Measurements from ENCODE around the gene DFFB.

DNA sequence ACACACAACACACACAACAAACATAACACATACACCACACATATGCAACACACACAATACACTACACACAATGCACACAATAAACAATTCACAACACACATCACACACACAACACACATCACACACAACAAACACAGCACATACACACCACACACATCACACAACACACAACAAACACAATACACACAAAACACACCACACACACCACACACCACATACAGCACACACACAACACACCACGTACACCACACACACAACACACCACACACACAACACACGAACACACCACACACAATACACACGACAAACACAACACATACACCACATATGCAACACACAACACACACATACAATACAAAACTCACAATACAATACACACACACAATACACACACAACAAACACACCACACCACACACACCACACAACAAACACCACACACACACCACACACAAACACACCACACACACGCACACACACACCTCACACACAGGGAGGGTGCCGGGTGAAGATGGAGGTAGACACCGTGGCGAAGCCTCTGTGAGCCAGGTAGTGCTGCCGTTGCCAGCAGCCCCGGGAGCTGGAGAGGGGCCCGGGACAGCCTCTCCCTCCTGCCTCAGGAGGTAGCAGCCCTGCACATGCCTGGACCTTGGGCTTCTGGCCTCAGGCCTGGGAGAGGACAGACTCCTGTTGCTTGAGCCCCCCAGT, 73.2 kb downstream of the DFFB start:
- TF ChIP-seq ZBED1 (IDR thresholded peaks at IDR 0.05) (no peak), ZNF77 (CRISPR knock-in tag; IDR thresholded peaks at IDR 0.05) (no peak), RFX7 (CRISPR knock-in tag; IDR thresholded peaks at IDR 0.05) (no peak), ZNF239 (CRISPR knock-in tag; IDR thresholded peaks at IDR 0.05) (no peak), NRF1 (conservative IDR thresholded peaks at IDR 0.05 in 1 of 2, IDR thresholded peaks at IDR 0.05 in 1 of 2) (no peak)
- TF ChIP-seq, protein P1, sequence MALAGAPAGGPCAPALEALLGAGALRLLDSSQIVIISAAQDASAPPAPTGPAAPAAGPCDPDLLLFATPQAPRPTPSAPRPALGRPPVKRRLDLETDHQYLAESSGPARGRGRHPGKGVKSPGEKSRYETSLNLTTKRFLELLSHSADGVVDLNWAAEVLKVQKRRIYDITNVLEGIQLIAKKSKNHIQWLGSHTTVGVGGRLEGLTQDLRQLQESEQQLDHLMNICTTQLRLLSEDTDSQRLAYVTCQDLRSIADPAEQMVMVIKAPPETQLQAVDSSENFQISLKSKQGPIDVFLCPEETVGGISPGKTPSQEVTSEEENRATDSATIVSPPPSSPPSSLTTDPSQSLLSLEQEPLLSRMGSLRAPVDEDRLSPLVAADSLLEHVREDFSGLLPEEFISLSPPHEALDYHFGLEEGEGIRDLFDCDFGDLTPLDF (CRISPR knock-in tag; IDR thresholded peaks at IDR 0.05): no peak
- TF ChIP-seq, protein P2, sequence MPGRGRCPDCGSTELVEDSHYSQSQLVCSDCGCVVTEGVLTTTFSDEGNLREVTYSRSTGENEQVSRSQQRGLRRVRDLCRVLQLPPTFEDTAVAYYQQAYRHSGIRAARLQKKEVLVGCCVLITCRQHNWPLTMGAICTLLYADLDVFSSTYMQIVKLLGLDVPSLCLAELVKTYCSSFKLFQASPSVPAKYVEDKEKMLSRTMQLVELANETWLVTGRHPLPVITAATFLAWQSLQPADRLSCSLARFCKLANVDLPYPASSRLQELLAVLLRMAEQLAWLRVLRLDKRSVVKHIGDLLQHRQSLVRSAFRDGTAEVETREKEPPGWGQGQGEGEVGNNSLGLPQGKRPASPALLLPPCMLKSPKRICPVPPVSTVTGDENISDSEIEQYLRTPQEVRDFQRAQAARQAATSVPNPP (IDR thresholded peaks at IDR 0.05; ENCODE audit: borderline replicate concordance, insufficient read depth, insufficient read length): no peak
- TF ChIP-seq, protein P3, sequence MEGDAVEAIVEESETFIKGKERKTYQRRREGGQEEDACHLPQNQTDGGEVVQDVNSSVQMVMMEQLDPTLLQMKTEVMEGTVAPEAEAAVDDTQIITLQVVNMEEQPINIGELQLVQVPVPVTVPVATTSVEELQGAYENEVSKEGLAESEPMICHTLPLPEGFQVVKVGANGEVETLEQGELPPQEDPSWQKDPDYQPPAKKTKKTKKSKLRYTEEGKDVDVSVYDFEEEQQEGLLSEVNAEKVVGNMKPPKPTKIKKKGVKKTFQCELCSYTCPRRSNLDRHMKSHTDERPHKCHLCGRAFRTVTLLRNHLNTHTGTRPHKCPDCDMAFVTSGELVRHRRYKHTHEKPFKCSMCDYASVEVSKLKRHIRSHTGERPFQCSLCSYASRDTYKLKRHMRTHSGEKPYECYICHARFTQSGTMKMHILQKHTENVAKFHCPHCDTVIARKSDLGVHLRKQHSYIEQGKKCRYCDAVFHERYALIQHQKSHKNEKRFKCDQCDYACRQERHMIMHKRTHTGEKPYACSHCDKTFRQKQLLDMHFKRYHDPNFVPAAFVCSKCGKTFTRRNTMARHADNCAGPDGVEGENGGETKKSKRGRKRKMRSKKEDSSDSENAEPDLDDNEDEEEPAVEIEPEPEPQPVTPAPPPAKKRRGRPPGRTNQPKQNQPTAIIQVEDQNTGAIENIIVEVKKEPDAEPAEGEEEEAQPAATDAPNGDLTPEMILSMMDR (IDR thresholded peaks at IDR 0.05 in 2 of 3, conservative IDR thresholded peaks at IDR 0.05 in 1 of 3; ENCODE audit: insufficient read depth in 2 of 3, low read depth in 1 of 3, low read length in 3 of 3): no peak
- TF ChIP-seq, protein P4, sequence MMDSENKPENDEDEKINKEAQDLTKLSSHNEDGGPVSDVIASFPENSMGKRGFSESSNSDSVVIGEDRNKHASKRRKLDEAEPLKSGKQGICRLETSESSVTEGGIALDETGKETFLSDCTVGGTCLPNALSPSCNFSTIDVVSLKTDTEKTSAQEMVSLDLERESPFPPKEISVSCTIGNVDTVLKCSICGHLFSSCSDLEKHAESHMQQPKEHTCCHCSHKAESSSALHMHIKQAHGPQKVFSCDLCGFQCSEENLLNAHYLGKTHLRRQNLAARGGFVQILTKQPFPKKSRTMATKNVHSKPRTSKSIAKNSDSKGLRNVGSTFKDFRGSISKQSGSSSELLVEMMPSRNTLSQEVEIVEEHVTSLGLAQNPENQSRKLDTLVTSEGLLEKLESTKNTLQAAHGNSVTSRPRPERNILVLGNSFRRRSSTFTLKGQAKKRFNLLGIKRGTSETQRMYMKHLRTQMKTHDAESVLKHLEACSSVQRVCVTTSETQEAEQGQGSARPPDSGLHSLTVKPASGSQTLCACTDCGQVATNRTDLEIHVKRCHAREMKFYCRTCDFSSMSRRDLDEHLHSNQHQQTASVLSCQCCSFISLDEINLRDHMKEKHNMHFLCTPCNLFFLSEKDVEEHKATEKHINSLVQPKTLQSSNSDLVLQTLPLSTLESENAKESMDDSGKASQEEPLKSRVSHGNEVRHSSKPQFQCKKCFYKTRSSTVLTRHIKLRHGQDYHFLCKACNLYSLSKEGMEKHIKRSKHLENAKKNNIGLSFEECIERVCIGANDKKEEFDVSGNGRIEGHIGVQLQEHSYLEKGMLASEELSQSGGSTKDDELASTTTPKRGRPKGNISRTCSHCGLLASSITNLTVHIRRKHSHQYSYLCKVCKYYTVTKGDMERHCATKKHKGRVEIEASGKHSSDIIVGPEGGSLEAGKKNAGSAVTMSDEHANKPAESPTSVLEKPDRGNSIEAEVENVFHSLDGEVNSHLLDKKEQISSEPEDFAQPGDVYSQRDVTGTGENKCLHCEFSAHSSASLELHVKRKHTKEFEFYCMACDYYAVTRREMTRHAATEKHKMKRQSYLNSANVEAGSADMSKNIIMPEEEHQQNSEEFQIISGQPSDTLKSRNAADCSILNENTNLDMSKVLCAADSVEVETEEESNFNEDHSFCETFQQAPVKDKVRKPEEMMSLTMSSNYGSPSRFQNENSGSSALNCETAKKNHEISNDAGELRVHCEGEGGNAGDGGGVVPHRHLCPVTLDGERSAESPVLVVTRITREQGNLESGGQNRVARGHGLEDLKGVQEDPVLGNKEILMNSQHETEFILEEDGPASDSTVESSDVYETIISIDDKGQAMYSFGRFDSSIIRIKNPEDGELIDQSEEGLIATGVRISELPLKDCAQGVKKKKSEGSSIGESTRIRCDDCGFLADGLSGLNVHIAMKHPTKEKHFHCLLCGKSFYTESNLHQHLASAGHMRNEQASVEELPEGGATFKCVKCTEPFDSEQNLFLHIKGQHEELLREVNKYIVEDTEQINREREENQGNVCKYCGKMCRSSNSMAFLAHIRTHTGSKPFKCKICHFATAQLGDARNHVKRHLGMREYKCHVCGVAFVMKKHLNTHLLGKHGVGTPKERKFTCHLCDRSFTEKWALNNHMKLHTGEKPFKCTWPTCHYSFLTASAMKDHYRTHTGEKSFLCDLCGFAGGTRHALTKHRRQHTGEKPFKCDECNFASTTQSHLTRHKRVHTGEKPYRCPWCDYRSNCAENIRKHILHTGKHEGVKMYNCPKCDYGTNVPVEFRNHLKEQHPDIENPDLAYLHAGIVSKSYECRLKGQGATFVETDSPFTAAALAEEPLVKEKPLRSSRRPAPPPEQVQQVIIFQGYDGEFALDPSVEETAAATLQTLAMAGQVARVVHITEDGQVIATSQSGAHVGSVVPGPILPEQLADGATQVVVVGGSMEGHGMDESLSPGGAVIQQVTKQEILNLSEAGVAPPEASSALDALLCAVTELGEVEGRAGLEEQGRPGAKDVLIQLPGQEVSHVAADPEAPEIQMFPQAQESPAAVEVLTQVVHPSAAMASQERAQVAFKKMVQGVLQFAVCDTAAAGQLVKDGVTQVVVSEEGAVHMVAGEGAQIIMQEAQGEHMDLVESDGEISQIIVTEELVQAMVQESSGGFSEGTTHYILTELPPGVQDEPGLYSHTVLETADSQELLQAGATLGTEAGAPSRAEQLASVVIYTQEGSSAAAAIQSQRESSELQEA (IDR thresholded peaks at IDR 0.05; ENCODE audit: low read depth): no peak
- TF ChIP-seq, protein P5, sequence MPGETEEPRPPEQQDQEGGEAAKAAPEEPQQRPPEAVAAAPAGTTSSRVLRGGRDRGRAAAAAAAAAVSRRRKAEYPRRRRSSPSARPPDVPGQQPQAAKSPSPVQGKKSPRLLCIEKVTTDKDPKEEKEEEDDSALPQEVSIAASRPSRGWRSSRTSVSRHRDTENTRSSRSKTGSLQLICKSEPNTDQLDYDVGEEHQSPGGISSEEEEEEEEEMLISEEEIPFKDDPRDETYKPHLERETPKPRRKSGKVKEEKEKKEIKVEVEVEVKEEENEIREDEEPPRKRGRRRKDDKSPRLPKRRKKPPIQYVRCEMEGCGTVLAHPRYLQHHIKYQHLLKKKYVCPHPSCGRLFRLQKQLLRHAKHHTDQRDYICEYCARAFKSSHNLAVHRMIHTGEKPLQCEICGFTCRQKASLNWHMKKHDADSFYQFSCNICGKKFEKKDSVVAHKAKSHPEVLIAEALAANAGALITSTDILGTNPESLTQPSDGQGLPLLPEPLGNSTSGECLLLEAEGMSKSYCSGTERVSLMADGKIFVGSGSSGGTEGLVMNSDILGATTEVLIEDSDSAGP (CRISPR knock-in tag; IDR thresholded peaks at IDR 0.05): no peak
- TF ChIP-seq, protein P6, sequence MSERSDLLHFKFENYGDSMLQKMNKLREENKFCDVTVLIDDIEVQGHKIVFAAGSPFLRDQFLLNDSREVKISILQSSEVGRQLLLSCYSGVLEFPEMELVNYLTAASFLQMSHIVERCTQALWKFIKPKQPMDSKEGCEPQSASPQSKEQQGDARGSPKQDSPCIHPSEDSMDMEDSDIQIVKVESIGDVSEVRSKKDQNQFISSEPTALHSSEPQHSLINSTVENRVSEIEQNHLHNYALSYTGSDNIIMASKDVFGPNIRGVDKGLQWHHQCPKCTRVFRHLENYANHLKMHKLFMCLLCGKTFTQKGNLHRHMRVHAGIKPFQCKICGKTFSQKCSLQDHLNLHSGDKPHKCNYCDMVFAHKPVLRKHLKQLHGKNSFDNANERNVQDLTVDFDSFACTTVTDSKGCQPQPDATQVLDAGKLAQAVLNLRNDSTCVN (CRISPR knock-in tag; IDR thresholded peaks at IDR 0.05): 0 out of 2 replicates have a peak, but pooled peaks have one; percentile 70

All from K562 (cell line).